Nephron (organoid): ENCODE results near the gene ELL.
"Not testable (repeated sequence)": the region's sequence is repeated elsewhere in the genome, so short reads cannot be mapped to it uniquely, and the experiment has no call there.

Source experiments
- H3K27ac Mint-ChIP-seq, 3 experiments: 2 replicates each; pipeline ENCODE4 v1.8.0; 2020; ENCODE audit warnings: mixed read lengths in 3 of 3, mild to moderate bottlenecking in 2 of 3, moderate library complexity in 1 of 3
- H3K27me3 Mint-ChIP-seq: 2 replicates; pipeline ENCODE4 v1.8.0; 2021; ENCODE audit warnings: low read depth, mild to moderate bottlenecking, moderate library complexity, mixed read lengths
- H3K36me3 Mint-ChIP-seq: 2 replicates; pipeline ENCODE4 v1.8.0; 2020; ENCODE audit warnings: low read depth, mixed read lengths
- H3K4me1 Mint-ChIP-seq: 2 replicates; pipeline ENCODE4 v1.8.0; 2020; ENCODE audit warnings: mixed read lengths
- H3K4me3 Mint-ChIP-seq, 3 experiments: 2 replicates each; pipeline ENCODE4 v1.8.0; 2020; ENCODE audit warnings: mild to moderate bottlenecking in 3 of 3, mixed read lengths in 3 of 3, moderate library complexity in 2 of 3
- H3K9me3 Mint-ChIP-seq: 2 replicates; pipeline ENCODE4 v1.8.0; 2020; ENCODE audit warnings: mixed read lengths
- CTCF ChIP-seq, 3 experiments: fragments of 200-600 bp; sonication (generic); IDR thresholded peaks; one replicate each; pipeline ENCODE4 v1.5.0; 2021; ENCODE audit warnings: antibody characterized with exemption in 3 of 3; ENCODE audit not compliant: unreplicated experiment in 3 of 3

ELL gene

GRCh38 chr19:18523841-18524240, 2.0 kb upstream of the ELL start:
- H3K36me3 Mint-ChIP-seq: no peaks in the 10 kb centered on the region
- H3K27me3 Mint-ChIP-seq: no peaks in the 10 kb centered on the region
- TF ChIP-seq CTCF (IDR thresholded peaks at IDR 0.05; ENCODE audit: unreplicated experiment in 3 of 3): no peak
- no peaks in the 10 kb centered on the region for H3K9me3 Mint-ChIP-seq
- peaks cover 9% of the 10 kb centered on the region for H3K4me1 Mint-ChIP-seq
- peak overlapping the region in 1 of 3 experiments; percentile 92 for H3K4me3 Mint-ChIP-seq
- H3K27ac Mint-ChIP-seq: no peak overlapping the region

- H3K4me3 Mint-ChIP-seq: peak overlapping the region in 2 of 3 experiments; percentile 91 to 92
- not testable (repeated sequence) for H3K27me3 Mint-ChIP-seq, H3K9me3 Mint-ChIP-seq, H3K36me3 Mint-ChIP-seq, H3K4me1 Mint-ChIP-seq
- peak overlapping the region; percentile 76 to 97 (median 91) for H3K27ac Mint-ChIP-seq
These were observed 1.1 kb upstream of the ELL start for GRCh38 chr19:18522862-18523440.

- peak overlapping the region; percentile 91 to 95 (median 92) for H3K4me3 Mint-ChIP-seq
- H3K4me1 Mint-ChIP-seq: peaks cover 9% of the 10 kb centered on the region
- H3K27ac Mint-ChIP-seq: peak overlapping the region; percentile 76 to 97 (median 91)
- TF ChIP-seq CTCF (IDR thresholded peaks at IDR 0.05; ENCODE audit: unreplicated experiment in 3 of 3): peak in 1 of 3 experiments; percentile 16
- H3K36me3 Mint-ChIP-seq: no peaks in the 10 kb centered on the region
- H3K9me3 Mint-ChIP-seq: no peaks in the 10 kb centered on the region
- H3K27me3 Mint-ChIP-seq: no peaks in the 10 kb centered on the region
These were observed 423 bp upstream of the ELL start for GRCh38 chr19:18522124-18522861.

- no peaks in the 10 kb centered on the region for H3K9me3 Mint-ChIP-seq
- H3K4me1 Mint-ChIP-seq: peaks cover 9% of the 10 kb centered on the region
- H3K36me3 Mint-ChIP-seq: no peaks in the 10 kb centered on the region
- H3K27ac Mint-ChIP-seq: peak overlapping the region; percentile 83 to 94 (median 92)
- TF ChIP-seq CTCF (IDR thresholded peaks at IDR 0.05; ENCODE audit: unreplicated experiment in 3 of 3): no peak
- no peaks in the 10 kb centered on the region for H3K27me3 Mint-ChIP-seq
- peak overlapping the region; percentile 91 to 95 (median 92) for H3K4me3 Mint-ChIP-seq
These were observed 800 bp downstream of the ELL start for GRCh38 chr19:18520848-18521691.

GRCh38 chr19:18519962-18520847, 1.7 kb downstream of the ELL start:
- H3K9me3 Mint-ChIP-seq: no peaks in the 10 kb centered on the region
- peak overlapping the region; percentile 91 to 94 (median 92) for H3K4me3 Mint-ChIP-seq
- H3K4me1 Mint-ChIP-seq: peaks cover 10% of the 10 kb centered on the region
- H3K27me3 Mint-ChIP-seq: no peaks in the 10 kb centered on the region
- TF ChIP-seq CTCF (IDR thresholded peaks at IDR 0.05; ENCODE audit: unreplicated experiment in 3 of 3): peak; percentile 58 to 69 (median 65)
- H3K36me3 Mint-ChIP-seq: no peaks in the 10 kb centered on the region
- H3K27ac Mint-ChIP-seq: peak overlapping the region; percentile 83 to 94 (median 92)
